Mesothelial cell of epicardium (in vitro differentiated cells): ENCODE results near the gene NPC1. TPM values are rescaled to one million over a fixed set of nuclear protein-coding genes. Genes with fewer than 3 reads are reported as not detected.

Source experiments
- DNase-seq, 2 experiments: peaks; one replicate each; pipeline ENCODE4 v3.0.0; 2021; ENCODE audit warnings: low spot score in 2 of 2; ENCODE audit not compliant: unreplicated experiment in 2 of 2
- H3K27ac Mint-ChIP-seq: 2 replicates; pipeline ENCODE4 v1.8.0; 2021; ENCODE audit warnings: mixed read lengths
- H3K27me3 Mint-ChIP-seq: 2 replicates; pipeline ENCODE4 v1.8.0; 2021; ENCODE audit warnings: low read depth, mixed read lengths
- H3K36me3 Mint-ChIP-seq: 2 replicates; pipeline ENCODE4 v1.8.0; 2021; ENCODE audit warnings: mixed read lengths
- H3K4me1 Mint-ChIP-seq: 2 replicates; pipeline ENCODE4 v1.8.0; 2021; ENCODE audit warnings: mixed read lengths
- H3K4me3 Mint-ChIP-seq: 2 replicates; pipeline ENCODE4 v1.8.0; 2021; ENCODE audit warnings: mild to moderate bottlenecking, moderate library complexity, mixed read lengths
- H3K9me3 Mint-ChIP-seq: 2 replicates; pipeline ENCODE4 v1.8.0; 2021; ENCODE audit warnings: mixed read lengths
- CTCF ChIP-seq: fragments of 200-600 bp; sonication (generic); IDR thresholded peaks from one replicate; pipeline ENCODE4 v1.5.0; 2021; ENCODE audit warnings: antibody characterized with exemption; ENCODE audit not compliant: unreplicated experiment
- total RNA-seq: library from RNA; stranded (reverse); gene quantifications from 3 replicates; pipeline ENCODE4 v1.2.1, GENCODE V29; 2021

Gene NPC1
- total RNA-seq, 1 donor from 2014 or later = 39.9 TPM

DNA sequence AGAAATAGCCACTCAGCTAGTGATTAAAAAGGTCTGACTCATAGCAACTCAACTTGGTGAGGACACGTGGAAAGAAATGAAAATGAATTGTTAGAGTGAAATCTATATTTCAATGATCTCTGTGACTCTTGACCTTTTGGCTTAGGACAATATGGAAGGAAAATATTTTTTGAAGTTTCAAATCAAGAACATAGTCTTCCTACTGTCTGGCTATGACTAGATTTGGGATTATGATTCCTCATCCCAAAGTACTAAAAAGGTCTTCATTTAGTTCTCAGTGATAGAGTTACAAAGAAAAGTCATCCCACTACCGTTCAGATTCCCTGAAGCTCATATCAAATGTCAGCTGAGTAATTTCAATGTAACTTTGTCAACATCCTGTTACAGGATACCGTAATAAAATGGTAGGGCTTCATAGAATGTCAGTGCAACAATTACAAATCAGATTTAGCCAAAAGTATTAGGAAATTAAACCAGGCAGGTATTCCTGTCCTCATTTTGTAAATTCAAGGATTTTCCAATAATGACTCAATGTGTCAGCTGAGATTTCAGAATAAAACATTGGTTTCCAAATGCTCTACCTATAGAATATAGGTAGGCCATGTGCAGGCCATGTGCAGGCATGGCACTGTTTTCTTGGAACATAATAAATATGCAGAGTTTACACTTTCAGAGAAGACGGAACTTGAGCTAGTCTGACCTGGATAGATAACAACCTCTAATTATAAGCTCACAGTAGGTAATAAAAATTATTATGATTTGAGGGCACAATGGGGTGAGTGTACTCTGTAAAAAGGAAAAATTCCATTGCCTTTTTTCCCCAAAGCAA lies 40.4 kb upstream of the NPC1 start:
- no peaks in the 10 kb centered on the region for H3K36me3 Mint-ChIP-seq
- no peak for TF ChIP-seq CTCF

DNA sequence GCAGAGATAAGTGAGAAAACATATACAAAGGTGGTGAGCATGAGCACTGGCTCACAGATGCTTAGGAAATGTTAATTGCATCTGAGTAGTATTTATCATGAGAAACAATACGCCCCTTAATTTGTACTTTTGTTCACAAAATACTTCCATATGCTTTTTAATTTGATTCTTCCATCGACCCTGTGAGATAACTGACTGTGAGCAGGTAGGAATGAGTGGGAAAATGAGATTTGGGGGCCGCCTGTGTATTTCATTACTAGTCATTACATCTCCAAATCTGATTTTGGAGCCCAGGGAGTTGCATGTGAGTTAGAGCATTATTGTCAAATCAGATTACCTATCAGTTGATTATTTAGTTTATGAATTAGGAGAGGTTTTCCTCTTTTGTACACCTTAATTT lies 36.7 kb upstream of the NPC1 start:
- no peak for TF ChIP-seq CTCF
- no peaks in the 10 kb centered on the region for H3K36me3 Mint-ChIP-seq
- peaks cover 15% of the 10 kb centered on the region for H3K4me1 Mint-ChIP-seq
- no peaks in the 10 kb centered on the region for H3K9me3 Mint-ChIP-seq
- H3K27ac Mint-ChIP-seq = no peak overlapping the region
- H3K4me3 Mint-ChIP-seq = no peak overlapping the region
- peaks cover 34% of the 10 kb centered on the region for H3K27me3 Mint-ChIP-seq
- DNase-seq = no peak

More for the DNA sequence above, 40.4 kb upstream of the NPC1 start:
- peaks cover 8% of the 10 kb centered on the region for H3K27me3 Mint-ChIP-seq
- H3K4me3 Mint-ChIP-seq = no peak overlapping the region
- no peak overlapping the region for H3K27ac Mint-ChIP-seq
- peaks cover 4% of the 10 kb centered on the region for H3K4me1 Mint-ChIP-seq
- no peaks in the 10 kb centered on the region for H3K9me3 Mint-ChIP-seq
- DNase-seq = no peak

GRCh38 chr18:23619388-23619881 lies 33.1 kb upstream of the NPC1 start:
- Mint-ChIP-seq H3K4me3 (peak overlapping the region; percentile 63), H3K4me1 (peaks cover 19% of the 10 kb centered on the region), H3K9me3 (no peaks in the 10 kb centered on the region), H3K27me3 (peaks cover 34% of the 10 kb centered on the region), H3K27ac (peak overlapping the region; percentile 56), H3K36me3 (no peaks in the 10 kb centered on the region)
- TF ChIP-seq CTCF = no peak
- no peak for DNase-seq

DNA sequence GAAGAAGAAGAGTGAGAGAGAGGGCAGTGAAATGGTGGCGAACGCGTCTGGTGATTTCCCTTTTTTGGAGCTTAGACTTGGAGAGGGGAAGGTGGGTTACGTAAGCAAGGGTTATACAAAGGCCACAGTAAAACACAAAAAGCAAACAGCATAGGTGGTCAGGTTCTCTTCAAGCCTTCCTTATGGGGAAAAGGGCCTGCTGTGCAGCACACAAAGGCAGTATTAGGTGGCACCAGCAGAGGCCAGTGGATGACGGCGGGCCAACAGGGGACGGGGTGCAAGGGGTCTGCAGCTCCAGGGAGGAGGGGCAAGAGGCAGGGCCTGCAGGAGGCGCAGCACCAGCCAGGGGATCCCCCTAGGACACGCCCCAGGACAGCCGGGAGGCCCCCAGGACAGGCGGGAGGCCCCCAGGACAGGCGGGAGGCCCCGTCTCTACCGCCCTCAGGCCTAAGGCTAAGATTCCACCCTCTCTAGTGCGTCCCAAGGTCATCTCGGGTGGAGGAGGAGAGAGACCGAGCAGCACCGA lies 32.6 kb upstream of the NPC1 start:
- H3K4me1 Mint-ChIP-seq = peaks cover 19% of the 10 kb centered on the region
- H3K27me3 Mint-ChIP-seq = peaks cover 34% of the 10 kb centered on the region
- H3K9me3 Mint-ChIP-seq = no peaks in the 10 kb centered on the region
- no peaks in the 10 kb centered on the region for H3K36me3 Mint-ChIP-seq
- DNase-seq = peak in 1 of 2 experiments; percentile 57
- peak overlapping the region; percentile 63 for H3K4me3 Mint-ChIP-seq
- H3K27ac Mint-ChIP-seq = peak overlapping the region; percentile 91
- TF ChIP-seq CTCF = no peak

GRCh38 chr18:23617412-23618014 lies 31.2 kb upstream of the NPC1 start:
- DNase-seq = no peak
- TF ChIP-seq CTCF = no peak
- peaks cover 34% of the 10 kb centered on the region for H3K27me3 Mint-ChIP-seq
- H3K9me3 Mint-ChIP-seq = no peaks in the 10 kb centered on the region
- peaks cover 20% of the 10 kb centered on the region for H3K4me1 Mint-ChIP-seq
- H3K27ac Mint-ChIP-seq = no peak overlapping the region
- no peaks in the 10 kb centered on the region for H3K36me3 Mint-ChIP-seq
- H3K4me3 Mint-ChIP-seq = no peak overlapping the region
